GM21360 (cell line): Measurements from ENCODE around the gene WWOX.

Source experiments
- ATAC-seq: cut with Tn5 transposase; IDR thresholded peaks from one replicate; pipeline ENCODE4 v1.9.1; 2021; ENCODE audit warnings: mild to moderate bottlenecking, moderate library complexity; ENCODE audit not compliant: unreplicated experiment

WWOX gene

GRCh38 chr16:78694414-78694813 is 595.0 kb downstream of the WWOX start:
- no peak for ATAC-seq

GRCh38 chr16:78695391-78695790 is 595.9 kb downstream of the WWOX start:
- ATAC-seq = no peak

- ATAC-seq = no peak
These were observed 597.3 kb downstream of the WWOX start for GRCh38 chr16:78696797-78697196.

- ATAC-seq = no peak
These were observed 598.0 kb downstream of the WWOX start for GRCh38 chr16:78697426-78697825.

- no peak for ATAC-seq
These were observed 604.5 kb downstream of the WWOX start for GRCh38 chr16:78703936-78704335.

- no peak for ATAC-seq
These were observed 605.0 kb downstream of the WWOX start for GRCh38 chr16:78704416-78704815.

GRCh38 chr16:78705694-78706093 is 606.2 kb downstream of the WWOX start:
- no peak for ATAC-seq

GRCh38 chr16:78706637-78707036 is 607.2 kb downstream of the WWOX start:
- ATAC-seq = no peak

GRCh38 chr16:78709137-78709884 is 609.9 kb downstream of the WWOX start:
- ATAC-seq = no peak

- no peak for ATAC-seq
These were observed 615.7 kb downstream of the WWOX start for GRCh38 chr16:78715106-78715505.

- ATAC-seq = no peak
These were observed 616.2 kb downstream of the WWOX start for GRCh38 chr16:78715673-78716072.

GRCh38 chr16:78718141-78718540 is 618.7 kb downstream of the WWOX start:
- ATAC-seq = no peak

- ATAC-seq = no peak
These were observed 621.0 kb downstream of the WWOX start for GRCh38 chr16:78720416-78720815.

- ATAC-seq = no peak
These were observed 628.1 kb downstream of the WWOX start for GRCh38 chr16:78727536-78727935.

- ATAC-seq = no peak
These were observed 630.2 kb downstream of the WWOX start for GRCh38 chr16:78729687-78730086.

GRCh38 chr16:78731785-78732184 is 632.3 kb downstream of the WWOX start:
- no peak for ATAC-seq

- no peak for ATAC-seq
These were observed 633.2 kb downstream of the WWOX start for GRCh38 chr16:78732696-78733095.

- no peak for ATAC-seq
These were observed 635.9 kb downstream of the WWOX start for GRCh38 chr16:78735337-78735736.

GRCh38 chr16:78737630-78738029 is 638.2 kb downstream of the WWOX start:
- ATAC-seq = no peak

- ATAC-seq = no peak
These were observed 639.1 kb downstream of the WWOX start for GRCh38 chr16:78738557-78738956.

- ATAC-seq = no peak
These were observed 640.8 kb downstream of the WWOX start for GRCh38 chr16:78740269-78740668.

GRCh38 chr16:78742501-78743283 is 643.2 kb downstream of the WWOX start:
- peak; percentile 88 for ATAC-seq
